Left forelimb (tissue), 1 donor: Measurements from ENCODE around the gene LHFPL2.
"Not testable (repeated sequence)": the region's sequence is repeated elsewhere in the genome, so short reads cannot be mapped to it uniquely, and the experiment has no call there.

ENCODE experiments used
- DNase-seq: peaks from one replicate; pipeline ENCODE4 v3.0.0-alpha.2; 2018; ENCODE audit warnings: low spot score

The LHFPL2 gene

GRCh38 chr5:78467752-78468357 is 180.7 kb downstream of the LHFPL2 start:
- DNase-seq = no peak

GRCh38 chr5:78467140-78467539 is 181.4 kb downstream of the LHFPL2 start:
- no peak for DNase-seq

- DNase-seq = no peak
Measured at GRCh38 chr5:78458843-78459242, 189.7 kb downstream of the LHFPL2 start.

- DNase-seq = not testable (repeated sequence)
Measured at GRCh38 chr5:78457507-78457906, 191.1 kb downstream of the LHFPL2 start.

- no peak for DNase-seq
Measured at GRCh38 chr5:78449103-78449502, 199.5 kb downstream of the LHFPL2 start.

GRCh38 chr5:78447775-78448424 is 200.7 kb downstream of the LHFPL2 start:
- DNase-seq = no peak
